HG03103 (cell line): ENCODE results near the gene SULF2.
"Not testable (repeated sequence)": the region's sequence is repeated elsewhere in the genome, so short reads cannot be mapped to it uniquely, and the experiment has no call there.

Source experiments
- ATAC-seq: cut with Tn5 transposase; IDR thresholded peaks from one replicate; pipeline ENCODE4 v1.9.1; 2021; ENCODE audit warnings: low read depth; ENCODE audit not compliant: unreplicated experiment

SULF2 gene

DNA sequence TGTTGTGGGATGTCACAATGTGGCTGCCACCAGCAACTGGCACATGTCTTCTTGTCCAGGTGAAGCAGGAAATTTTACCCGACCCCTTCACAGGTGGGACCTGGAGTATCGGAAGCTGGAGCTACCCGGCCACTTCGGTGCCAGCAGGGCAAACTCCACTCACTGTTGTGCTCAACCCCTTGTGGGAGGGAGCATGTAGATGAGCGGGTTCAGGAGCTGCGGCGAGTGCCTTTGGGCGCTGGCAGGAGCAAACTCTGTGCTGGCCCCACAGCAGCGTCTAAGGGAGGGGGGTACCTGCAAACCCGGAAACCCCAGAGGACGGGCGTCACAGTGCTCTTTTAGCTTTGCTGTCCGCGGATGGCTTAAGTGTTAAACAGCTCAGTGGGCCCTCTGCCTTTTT, 20.7 kb upstream of the SULF2 start:
- ATAC-seq = no peak

DNA sequence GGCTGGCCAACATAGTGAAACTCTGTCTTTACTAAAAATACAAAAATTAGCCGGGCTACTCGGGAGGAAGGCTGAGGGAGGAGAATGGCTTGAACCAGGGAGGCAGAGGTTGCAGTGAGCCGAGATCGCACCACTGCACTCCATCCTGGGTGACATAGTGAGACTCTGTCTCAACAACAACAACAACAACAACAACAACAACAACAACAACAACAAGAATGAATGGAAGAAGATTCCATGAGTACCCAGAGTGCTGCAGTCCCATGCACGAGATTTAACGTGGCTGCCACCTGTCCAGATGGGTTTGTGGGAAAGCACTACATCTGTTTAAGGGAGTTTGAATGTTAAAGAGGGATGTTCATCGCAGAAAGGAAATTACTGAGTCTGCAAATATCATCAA, 19.7 kb upstream of the SULF2 start:
- not testable (repeated sequence) for ATAC-seq

DNA sequence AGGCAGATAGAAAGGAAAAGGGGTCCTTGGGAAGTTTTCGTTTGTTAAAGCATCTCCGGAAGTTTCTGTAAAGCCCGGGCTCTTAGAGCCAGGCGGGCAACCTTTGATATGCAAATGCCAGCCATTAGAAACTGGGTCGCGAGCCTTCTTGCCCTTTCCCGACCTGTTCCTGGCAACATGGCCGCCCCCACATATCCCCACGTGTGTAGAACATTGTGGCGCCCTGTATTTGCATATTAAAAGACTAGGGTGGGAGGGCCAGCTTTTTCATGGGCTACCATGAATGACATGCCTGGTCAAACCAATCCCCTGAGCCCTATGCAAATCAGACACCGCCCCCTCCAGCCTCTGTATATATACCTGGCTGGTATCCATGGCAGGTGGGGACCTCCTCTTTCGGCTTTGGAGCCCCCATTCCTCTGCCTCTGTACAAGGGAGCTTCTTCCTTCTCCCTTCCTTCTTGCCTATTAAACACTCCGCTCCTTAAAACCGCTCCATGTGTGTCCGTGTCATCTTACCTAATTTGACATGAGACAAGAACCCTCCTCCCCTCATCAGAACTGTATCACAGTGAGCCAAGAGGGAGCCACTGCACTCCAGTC, 19.0 kb upstream of the SULF2 start:
- not testable (repeated sequence) for ATAC-seq

DNA sequence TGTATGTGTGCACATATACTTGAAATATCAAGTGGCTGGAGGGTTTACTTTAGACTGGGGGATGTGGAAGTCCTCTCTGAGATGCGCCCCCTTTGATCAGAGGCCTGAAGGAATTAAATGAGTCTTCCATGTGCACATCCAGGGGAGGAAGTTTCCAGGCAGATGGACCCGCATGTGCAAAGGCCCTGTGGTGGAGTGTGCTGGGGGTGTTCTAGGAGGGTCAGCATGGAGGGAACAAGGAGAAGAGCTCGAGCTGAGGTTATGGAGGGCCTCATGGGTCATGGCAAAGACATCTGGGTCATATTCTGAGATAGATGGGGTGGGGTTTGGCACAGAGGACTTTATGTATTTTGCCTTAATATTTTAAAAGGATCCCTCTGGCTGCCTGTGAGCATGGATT, 17.7 kb upstream of the SULF2 start:
- no peak for ATAC-seq

DNA sequence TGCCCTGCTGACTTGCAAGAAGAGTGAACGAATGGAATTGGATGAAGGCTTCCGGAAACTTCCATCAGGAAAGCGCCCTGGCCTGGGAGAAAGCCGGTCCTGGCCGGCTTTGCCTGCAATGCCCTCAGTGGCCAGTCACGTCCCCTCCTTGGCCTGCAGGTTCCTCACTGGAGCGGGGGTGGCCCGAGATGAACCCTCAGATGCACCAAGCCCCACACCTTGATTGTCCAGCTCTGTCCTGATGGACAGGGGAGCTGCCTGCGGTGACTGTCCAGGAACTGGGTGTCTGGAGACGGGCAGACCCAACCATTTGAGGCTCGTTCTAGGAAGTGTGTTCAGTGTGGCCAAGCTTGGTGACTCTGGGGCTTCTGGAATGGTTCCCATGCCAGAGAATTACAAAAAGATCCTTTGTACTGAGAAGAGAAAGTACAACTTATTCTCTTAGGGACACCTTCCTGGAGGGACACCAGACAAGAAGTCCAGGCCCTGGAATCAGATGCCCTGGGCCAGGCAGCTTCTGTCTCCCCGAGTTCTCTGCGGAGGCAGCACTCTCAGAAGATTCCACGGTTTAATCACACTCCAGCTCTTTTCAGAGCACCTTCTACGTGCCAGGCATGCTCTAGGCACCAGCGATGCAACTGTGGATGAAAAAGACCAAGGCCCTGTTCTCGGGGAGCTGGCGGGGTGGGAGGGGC, 17.1 kb upstream of the SULF2 start:
- no peak for ATAC-seq

DNA sequence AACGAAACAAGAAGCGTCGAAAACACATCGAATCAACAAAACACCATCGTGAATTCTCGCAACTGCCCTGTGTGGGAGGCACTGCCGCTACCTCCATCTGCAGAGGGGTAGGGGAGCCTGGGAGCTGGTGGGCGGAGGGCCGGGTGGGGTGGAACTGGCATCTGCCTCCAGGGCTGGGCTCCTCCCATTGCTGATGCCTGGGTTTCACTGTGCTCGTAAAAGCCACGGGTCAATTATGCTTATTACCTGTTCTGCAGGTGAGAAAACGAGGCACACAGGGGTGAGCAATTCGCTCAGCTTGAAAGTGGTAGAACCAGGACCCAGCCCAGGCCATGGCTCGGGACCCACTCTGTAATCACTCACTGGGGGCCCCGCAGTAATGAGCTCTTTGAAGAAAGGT, 16.5 kb upstream of the SULF2 start:
- no peak for ATAC-seq

DNA sequence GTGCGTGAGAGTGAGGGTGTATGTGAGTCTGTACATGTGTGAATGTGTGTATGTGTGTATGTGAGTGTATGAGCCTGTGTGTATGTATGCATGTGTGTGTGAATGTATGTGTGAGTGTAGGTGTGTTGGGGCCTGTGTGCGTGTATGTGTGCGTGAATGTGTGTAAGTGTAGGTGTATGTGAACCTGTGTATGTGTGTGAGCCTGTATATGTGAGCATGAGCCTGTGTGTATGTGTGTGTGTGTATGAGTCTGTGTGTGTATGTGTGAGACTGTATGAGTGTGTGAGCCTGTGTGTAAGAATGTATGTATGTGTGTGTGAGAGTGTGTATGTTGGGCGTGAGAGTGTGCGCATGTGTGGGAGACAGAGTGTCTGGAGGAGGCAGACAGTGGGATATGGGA, 15.8 kb upstream of the SULF2 start:
- no peak for ATAC-seq

DNA sequence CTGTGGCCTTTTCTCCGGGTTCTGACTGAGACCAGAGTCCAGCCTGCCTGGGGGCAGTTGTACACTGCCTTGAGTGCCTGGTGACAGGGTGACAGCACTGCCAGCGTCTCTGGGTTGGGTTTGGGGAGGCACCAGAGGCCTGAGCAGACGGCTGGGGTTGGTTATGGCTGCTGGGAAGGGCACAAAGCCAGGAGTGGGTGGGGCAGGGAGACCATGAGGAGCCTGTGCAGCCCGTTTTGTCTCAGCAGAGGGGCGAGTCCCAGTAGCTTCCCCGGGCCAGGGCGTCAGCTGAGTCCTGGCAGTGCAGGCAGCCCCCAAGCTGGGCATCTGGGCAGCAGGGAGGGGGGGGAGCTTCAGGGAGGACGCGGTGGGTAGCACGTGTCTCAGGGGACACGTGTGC, 15.3 kb upstream of the SULF2 start:
- ATAC-seq = no peak

DNA sequence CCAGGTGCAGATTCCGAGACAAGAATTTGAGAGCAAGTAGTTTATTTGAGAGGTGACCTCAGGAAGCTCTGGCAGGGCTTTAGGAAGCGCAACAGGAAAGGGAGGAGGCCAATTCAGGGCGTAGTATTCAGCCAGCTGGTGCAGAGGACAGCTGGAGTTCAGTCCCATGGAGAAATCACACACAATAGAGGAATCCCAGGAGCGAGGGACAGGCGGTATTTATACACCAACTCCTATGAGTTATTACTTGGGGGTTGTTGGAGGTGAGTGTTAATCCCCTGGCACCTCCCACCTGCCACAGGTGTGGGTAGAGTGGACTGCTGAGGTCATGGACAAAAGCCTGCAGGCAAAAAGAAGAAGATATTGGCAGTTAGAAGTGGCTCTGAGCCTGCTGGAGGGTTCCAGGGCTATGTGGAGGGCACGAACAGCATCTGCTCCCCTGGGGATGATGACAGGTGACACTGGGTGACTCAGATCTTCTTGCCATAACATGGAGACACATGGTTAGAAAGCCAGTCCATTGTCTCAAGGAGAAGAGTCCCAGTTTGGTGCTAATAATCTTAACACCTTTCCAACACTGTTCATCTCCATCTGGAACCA, 13.9 kb upstream of the SULF2 start:
- ATAC-seq = no peak

DNA sequence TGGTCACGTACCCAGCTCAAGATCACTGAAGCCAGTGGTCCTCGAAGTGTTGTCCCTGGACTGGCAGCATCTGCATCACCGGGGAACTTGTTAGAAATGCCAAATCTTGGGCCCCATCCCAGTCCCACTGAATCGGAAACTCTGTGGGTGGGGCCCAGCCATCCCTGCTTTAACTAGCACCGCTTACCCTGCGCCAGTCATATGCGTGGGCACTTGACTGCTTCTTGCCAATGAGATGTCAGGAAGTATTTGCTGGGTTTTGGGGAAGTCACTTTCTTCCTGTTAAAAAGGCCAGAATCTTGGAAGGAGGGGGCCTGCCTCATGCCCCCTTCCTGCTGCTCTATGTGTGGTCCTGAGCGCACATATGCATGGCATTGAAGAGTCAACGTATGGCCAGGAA, 11.7 kb upstream of the SULF2 start:
- no peak for ATAC-seq

DNA sequence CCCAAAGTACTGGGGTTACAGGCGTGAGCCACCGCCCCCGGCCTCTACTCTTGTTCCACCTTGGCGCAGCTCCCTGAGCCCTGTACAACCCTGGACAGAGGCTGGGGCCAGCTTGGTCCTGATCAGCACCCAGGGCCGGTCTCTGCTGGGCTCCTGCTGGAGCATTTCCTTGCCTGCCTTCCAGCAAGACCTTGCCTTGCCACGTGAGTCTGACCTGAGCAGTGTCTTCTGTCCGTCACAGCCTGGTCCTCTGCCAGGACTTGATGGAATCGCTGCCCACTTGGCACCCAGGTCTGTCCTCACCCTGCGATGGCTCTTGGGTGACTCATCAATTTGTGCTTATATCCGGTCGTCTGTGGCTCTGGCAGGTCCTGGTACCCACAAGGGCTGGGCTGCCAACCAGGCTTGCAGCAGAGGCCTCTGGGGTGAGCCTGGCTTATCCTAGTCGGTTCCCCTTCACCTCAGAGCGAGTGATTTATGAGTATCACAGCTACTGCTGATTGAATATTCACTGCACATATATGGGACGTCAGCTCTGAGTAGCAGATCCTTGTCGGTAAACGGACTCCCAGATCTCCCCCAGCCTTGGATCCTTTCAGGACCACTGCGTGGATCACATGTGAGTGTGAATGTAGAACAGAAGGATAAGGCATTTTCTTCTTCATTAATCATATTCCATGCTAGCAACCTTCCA, 10.1 kb upstream of the SULF2 start:
- ATAC-seq = no peak

DNA sequence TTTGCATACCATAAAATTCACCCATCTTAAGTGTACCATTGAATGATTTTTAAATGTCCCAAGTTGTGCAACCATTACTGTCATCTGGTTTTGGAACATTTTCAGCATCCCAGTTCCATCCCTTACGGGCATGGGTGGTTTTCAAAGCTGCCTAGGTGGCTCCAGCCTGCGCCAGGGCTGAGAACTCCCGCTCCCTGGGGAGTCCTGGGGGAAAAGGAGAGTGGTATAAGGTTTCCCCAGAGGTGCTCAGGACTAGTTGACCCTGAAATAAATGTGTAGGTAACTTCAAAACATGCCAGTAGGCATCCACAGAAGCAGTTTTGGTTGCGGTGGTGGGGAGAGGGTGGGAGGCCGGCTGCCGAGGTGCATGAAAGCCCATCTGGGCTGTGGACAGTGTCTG, 9.0 kb upstream of the SULF2 start:
- ATAC-seq = not testable (repeated sequence)

DNA sequence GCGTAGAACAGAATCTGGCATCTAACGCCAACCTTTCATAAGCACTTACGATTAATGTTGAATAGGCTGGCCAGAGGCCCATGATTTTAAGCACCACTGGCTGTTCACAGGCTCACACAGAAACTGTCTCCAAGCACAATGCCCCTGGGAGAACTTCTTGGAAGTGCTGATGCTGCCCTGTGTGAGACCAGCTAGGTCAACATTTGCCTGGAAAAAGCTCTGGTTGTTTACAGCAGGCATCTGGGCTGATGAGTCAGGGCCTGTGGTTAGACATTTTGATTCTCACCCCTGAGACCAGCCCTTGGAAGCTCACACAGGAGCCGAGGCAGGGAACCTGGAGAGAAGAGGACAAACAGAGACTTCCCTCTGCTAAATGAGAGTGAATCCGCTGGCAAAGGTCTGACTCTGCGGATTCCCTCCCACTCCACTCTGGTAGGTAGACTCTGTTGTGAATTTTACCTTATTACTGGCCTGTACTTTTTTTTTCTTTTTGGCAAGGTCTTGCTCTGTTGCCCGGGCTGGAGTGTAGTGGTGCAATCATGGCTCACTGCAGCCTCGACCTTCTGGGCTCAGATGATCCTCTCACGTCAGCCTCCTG, 6.8 kb upstream of the SULF2 start:
- ATAC-seq = no peak

DNA sequence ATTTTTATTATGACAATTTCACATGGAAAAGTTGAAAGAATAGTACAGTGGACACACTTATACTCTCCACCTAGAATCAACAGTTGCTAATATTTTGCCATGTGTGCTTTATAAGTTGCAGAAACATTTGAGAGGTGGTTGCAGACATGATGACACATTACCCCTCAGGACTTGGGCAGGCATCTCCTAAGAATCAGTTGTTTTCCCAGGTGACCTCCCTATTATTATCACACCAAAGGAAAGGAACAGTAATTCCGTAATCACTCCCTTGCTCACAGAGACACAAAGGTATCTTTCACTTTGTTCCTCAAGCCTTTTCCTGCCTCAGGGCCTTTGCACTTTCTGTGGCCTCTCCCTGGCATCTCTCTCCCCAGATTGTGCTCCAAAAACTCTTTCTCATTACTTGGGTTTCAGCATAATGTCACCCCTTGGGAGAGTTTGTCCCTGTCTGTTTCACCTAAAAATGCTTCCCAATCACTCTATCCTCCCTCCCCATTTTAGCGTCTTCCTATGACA, 5.9 kb upstream of the SULF2 start:
- no peak for ATAC-seq

DNA sequence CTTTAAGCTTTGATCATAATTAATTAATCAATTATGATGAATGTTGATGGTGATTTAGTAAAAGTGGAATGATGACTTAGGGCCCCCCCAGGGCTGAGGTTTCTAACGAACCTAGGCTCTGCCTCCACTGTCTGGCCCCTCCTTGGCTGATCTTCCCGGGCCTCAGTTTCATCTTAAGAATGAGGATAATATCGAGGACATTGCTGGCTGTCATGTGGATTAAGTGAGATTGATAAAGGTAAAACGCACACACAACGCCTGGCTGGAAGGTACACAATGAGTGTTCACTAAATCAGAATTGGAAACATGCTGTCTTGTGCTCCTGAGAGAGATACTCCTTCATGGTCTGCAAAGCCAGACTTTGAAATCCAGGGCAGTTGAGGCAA, 5.3 kb upstream of the SULF2 start:
- ATAC-seq = no peak

DNA sequence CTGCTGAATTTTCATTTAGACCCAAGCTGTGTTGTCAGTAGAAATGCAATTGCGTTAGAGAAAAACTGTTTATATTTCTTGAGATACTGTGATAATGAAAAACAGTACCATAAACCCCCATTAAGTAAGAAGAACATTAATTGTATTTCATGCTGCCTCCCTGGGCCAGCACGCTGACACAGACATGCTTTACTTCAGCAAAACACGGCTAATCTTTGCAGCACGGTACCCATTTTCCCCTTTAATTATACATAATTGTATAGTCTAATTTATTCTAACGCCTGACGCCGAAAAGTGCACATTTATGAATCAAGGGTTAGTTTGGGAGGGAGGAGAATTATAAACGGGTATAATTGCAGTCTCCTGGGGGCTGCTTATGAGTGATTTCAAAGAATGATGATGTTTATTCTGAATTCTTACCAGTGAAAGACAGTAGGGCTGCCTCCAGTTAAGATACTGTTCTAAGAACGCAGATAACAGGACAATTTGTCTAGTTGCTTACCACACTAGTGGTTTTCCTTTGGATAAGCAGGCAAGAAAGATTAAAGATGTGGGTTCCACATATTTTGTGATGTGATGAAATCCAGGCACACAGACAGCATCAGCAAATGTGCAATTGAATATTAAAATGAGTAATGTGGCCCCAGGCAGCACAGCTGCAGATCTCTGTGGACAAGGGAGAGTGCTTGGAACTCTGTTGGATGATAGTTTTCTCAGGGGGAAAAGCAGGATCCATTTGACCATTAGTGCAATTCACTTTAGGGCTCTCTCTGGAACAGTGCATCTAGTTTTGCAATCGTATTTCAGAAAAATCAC, 4.7 kb upstream of the SULF2 start:
- no peak for ATAC-seq

DNA sequence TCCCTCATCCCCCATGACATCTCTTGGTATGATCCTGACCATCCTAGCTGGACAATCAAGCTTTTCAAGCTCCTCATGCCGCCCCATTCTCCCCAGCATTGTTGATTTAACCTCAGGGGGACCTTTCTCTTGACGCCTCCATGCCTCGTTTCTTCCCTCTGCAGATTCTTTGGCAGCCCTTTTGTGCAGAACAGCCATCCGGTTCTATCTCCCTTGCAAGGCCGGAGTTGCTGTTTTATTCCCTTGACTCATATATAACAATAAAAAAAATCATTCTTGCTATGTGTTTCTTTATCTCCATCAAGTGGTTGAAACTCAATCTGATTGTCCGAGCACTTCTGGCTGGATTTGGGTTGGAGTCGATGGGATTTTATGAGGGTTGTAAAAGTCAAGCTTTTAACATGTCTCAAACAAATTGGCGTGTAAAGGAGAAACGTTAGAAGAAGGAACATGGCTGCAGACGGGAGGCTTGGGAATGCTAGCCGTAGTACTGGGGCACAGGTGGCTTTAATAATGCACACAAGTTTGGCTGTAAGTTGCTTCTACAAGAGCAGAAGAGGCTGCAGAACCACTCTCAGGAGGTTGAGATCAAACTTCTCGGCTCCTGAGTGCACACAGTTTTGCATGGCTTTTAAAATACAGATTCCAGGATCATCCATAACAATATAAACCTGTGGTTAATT, 3.9 kb upstream of the SULF2 start:
- no peak for ATAC-seq

DNA sequence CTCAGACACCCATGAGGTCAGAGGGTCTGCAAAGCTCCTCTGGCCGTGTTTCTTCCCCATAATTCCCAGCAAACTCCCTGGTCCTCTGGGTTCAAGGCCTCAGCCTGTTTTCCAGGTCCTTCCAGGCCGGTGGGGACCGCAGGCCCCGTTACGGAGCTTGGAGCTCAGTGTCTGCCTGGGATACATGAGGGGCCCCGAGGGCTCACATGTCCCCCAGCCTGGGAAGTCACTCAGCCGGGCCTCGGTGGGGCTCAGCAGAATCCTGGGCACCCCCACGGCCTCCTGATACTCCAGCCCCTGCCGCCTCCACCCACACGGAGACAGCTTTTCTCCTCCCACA, 3.4 kb upstream of the SULF2 start:
- ATAC-seq = no peak

DNA sequence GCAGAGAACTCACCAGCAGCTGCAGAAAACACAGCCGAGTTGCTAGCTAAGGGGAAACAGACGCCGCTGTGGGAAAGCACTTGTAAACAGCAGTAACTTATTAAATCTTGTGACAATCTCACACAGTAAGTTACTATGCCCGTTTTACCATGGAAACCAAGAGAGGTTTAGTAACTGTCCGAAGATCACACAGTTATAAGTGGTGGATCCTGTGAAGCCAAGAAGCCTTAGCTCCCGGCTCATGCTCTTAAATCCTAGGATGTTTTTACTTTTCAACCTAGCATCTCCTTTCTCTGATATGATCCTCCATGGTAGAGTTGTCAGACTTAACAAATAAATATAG, 1.5 kb upstream of the SULF2 start:
- ATAC-seq = no peak
